HepG2 (cell line): Measurements from ENCODE around the gene COA3. TPM values are rescaled to one million over a fixed set of nuclear protein-coding genes. Genes with fewer than 3 reads are reported as not detected.

Source experiments
- CAMTA2 ChIP-seq: sonication (generic); formaldehyde crosslinking; IDR thresholded peaks from 2 replicates; pipeline ENCODE4 v1.4.0; 2020; ENCODE audit warnings: mild to moderate bottlenecking, missing genetic modification reagents, borderline replicate concordance
- HNRNPL ChIP-seq: fragments of 200-400 bp; formaldehyde crosslinking; IDR thresholded peaks from 2 replicates; pipeline ENCODE4 v1.6.1; 2017; ENCODE audit warnings: mild to moderate bottlenecking, low read depth, low read length
- NFIC ChIP-seq: IDR thresholded peaks from 2 replicates; pipeline ENCODE4 v1.6.1; 2012; ENCODE audit warnings: mild to moderate bottlenecking, low read length, inconsistent platforms
- RFXANK ChIP-seq: IDR thresholded peaks from 2 replicates; pipeline ENCODE4 v1.6.1; 2016
- SALL1 ChIP-seq: sonication (generic); formaldehyde crosslinking; IDR thresholded peaks from 2 replicates; pipeline ENCODE4 v1.8.0; 2022; ENCODE audit warnings: mild to moderate bottlenecking, missing genetic modification reagents
- SCMH1 ChIP-seq: sonication (generic); formaldehyde crosslinking; IDR thresholded peaks from 2 replicates; pipeline ENCODE4 v1.9.0; 2021; ENCODE audit warnings: missing genetic modification reagents, mild to moderate bottlenecking, borderline replicate concordance
- TAF1 ChIP-seq: sonication (generic); formaldehyde crosslinking; IDR thresholded peaks from 2 replicates; pipeline ENCODE4 v1.4.0; 2020; ENCODE audit warnings: missing genetic modification reagents
- ZBTB21 ChIP-seq: sonication (generic); formaldehyde crosslinking; IDR thresholded peaks from 2 replicates; pipeline ENCODE4 v1.4.0; 2020; ENCODE audit warnings: missing genetic modification reagents
- ZNF124 ChIP-seq: sonication (generic); formaldehyde crosslinking; IDR thresholded peaks from 2 replicates; pipeline ENCODE4 v1.4.0; 2020; ENCODE audit warnings: missing genetic modification reagents
- ZNF510 ChIP-seq: sonication (generic); formaldehyde crosslinking; IDR thresholded peaks from 2 replicates; pipeline ENCODE4 v1.4.0; 2020; ENCODE audit warnings: low read depth, mild to moderate bottlenecking, missing genetic modification reagents
- ZNF883 ChIP-seq: sonication (generic); formaldehyde crosslinking; IDR thresholded peaks from 2 replicates; pipeline ENCODE4 v1.5.1; 2020; ENCODE audit warnings: mild to moderate bottlenecking, missing genetic modification reagents; ENCODE audit errors: not compliant biosample characterization
- polyA plus RNA-seq, 8 experiments: library from polyadenylated mRNA; depleted of rRNA in 3 of 8; stranded (reverse) in 7 of 8; unstranded in 1 of 8; fragments of >200 nt; fragmentation: Illumina TruSeq in 4 of 8; extraction: Trizol in 4 of 8; gene quantifications; 2 replicates each; pipeline versions ENCODE4 v1.2.1 to v1.2.3, GENCODE V29; 2011 to 2016; ENCODE audit warnings: low read depth in 4 of 8, missing spikeins in 1 of 8, mixed read lengths in 1 of 8; ENCODE audit not compliant: insufficient read depth in 1 of 8
- total RNA-seq, 5 experiments: library from RNA; depleted of rRNA; stranded (reverse); fragments of >200 nt; fragmentation: Illumina TruSeq; extraction: Trizol; gene quantifications; 2 replicates each; pipeline ENCODE4 v1.2.3, GENCODE V29; 2016; ENCODE audit warnings: low read depth in 1 of 5
- TF ChIP-seq, protein P1 (sequence below): sonication (generic); formaldehyde crosslinking; IDR thresholded peaks from 2 replicates; pipeline ENCODE4 v1.9.0; 2022; ENCODE audit warnings: low read depth, missing genetic modification reagents
- TF ChIP-seq, protein P2 (sequence below): sonication (generic); formaldehyde crosslinking; IDR thresholded peaks from 2 replicates; pipeline ENCODE4 v1.4.0; 2020; ENCODE audit warnings: missing genetic modification reagents
- TF ChIP-seq, protein P3 (sequence below): sonication (generic); formaldehyde crosslinking; IDR thresholded peaks from 2 replicates; pipeline ENCODE4 v1.4.0; 2020; ENCODE audit warnings: missing genetic modification reagents
- TF ChIP-seq, protein P4 (sequence below): sonication (generic); formaldehyde crosslinking; IDR thresholded peaks from 2 replicates; pipeline ENCODE4 v1.4.0; 2020; ENCODE audit warnings: mild to moderate bottlenecking, missing genetic modification reagents
- TF ChIP-seq, protein P5 (sequence below): sonication (generic); formaldehyde crosslinking; IDR thresholded peaks from 2 replicates; pipeline ENCODE4 v1.4.0; 2020; ENCODE audit warnings: missing genetic modification reagents, borderline replicate concordance
- TF ChIP-seq, protein P6 (sequence below): sonication (generic); formaldehyde crosslinking; IDR thresholded peaks from 2 replicates; pipeline ENCODE4 v1.8.1; 2023; ENCODE audit warnings: mild to moderate bottlenecking, moderate library complexity, missing genetic modification reagents
- TF ChIP-seq, protein P7 (sequence below): sonication (generic); formaldehyde crosslinking; IDR thresholded peaks from 2 replicates; pipeline ENCODE4 v1.5.1; 2020; ENCODE audit warnings: missing genetic modification reagents, mild to moderate bottlenecking, borderline replicate concordance

The COA3 gene
- total and polyA plus RNA-seq, 2 of the 13 experiments (the other 11 are each of a cell fraction or from before 2014, with no cell fraction given), result 133 to 202 TPM

DNA sequence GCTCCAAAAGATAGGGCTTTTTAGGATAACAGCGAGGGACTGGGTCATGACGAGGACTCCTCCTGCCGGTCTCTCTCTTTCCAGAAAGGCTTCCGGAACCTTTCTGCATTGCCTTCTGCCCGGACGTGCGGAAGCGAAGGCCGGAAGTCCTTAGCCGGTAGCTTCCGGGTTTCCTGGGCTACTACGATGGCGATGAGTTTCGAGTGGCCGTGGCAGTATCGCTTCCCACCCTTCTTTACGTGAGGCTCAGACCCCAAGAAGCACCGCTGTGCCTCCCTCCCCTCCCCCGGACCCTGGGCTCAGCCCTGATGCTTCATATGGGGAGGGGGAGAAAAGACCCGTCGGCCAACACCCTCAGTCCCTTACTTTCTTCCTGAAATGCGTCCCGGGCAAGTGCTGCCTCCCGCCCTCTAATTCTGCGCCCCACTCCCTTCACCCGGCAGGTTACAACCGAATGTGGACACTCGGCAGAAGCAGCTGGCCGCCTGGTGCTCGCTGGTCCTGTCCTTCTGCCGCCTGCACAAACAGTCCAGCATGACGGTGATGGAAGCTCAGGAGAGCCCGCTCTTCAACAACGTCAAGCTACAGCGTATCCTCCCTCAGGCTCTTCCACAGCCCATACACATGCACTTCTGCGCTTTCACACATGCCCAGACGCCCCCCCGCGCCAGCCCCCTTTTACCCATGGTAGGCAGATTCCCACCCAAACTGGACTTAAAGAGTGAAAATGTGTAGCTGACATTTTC, 25.0 kb downstream of the COA3 start, which contains the start of gene VPS25 (continued):
- TF ChIP-seq, protein P1, sequence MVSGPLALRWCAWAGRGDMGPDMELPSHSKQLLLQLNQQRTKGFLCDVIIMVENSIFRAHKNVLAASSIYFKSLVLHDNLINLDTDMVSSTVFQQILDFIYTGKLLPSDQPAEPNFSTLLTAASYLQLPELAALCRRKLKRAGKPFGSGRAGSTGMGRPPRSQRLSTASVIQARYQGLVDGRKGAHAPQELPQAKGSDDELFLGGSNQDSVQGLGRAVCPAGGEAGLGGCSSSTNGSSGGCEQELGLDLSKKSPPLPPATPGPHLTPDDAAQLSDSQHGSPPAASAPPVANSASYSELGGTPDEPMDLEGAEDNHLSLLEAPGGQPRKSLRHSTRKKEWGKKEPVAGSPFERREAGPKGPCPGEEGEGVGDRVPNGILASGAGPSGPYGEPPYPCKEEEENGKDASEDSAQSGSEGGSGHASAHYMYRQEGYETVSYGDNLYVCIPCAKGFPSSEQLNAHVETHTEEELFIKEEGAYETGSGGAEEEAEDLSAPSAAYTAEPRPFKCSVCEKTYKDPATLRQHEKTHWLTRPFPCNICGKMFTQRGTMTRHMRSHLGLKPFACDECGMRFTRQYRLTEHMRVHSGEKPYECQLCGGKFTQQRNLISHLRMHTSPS (CRISPR knock-in tag), result no peak
- TF ChIP-seq RFXANK (CRISPR knock-in tag), result peak; percentile 46
- TF ChIP-seq SALL1 (CRISPR knock-in tag), result peak; percentile 91
- no peak for TF ChIP-seq SCMH1 (CRISPR knock-in tag)
- peak; percentile 98 for TF ChIP-seq TAF1 (CRISPR knock-in tag)
- TF ChIP-seq, protein P2, sequence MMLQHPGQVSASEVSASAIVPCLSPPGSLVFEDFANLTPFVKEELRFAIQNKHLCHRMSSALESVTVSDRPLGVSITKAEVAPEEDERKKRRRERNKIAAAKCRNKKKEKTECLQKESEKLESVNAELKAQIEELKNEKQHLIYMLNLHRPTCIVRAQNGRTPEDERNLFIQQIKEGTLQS (CRISPR knock-in tag), result peak; percentile 68; the same call in 1 of the 2 replicates
- peak; percentile 97 for TF ChIP-seq ZNF124 (CRISPR knock-in tag)
- TF ChIP-seq HNRNPL, result peak; percentile 76; the same call in 1 of the 2 replicates
- TF ChIP-seq, protein P3, sequence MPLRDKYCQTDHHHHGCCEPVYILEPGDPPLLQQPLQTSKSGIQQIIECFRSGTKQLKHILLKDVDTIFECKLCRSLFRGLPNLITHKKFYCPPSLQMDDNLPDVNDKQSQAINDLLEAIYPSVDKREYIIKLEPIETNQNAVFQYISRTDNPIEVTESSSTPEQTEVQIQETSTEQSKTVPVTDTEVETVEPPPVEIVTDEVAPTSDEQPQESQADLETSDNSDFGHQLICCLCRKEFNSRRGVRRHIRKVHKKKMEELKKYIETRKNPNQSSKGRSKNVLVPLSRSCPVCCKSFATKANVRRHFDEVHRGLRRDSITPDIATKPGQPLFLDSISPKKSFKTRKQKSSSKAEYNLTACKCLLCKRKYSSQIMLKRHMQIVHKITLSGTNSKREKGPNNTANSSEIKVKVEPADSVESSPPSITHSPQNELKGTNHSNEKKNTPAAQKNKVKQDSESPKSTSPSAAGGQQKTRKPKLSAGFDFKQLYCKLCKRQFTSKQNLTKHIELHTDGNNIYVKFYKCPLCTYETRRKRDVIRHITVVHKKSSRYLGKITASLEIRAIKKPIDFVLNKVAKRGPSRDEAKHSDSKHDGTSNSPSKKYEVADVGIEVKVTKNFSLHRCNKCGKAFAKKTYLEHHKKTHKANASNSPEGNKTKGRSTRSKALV (CRISPR knock-in tag), result peak; percentile 81; the same call in 1 of the 2 replicates
- peak; percentile 95 for TF ChIP-seq ZNF883
- TF ChIP-seq, protein P4, sequence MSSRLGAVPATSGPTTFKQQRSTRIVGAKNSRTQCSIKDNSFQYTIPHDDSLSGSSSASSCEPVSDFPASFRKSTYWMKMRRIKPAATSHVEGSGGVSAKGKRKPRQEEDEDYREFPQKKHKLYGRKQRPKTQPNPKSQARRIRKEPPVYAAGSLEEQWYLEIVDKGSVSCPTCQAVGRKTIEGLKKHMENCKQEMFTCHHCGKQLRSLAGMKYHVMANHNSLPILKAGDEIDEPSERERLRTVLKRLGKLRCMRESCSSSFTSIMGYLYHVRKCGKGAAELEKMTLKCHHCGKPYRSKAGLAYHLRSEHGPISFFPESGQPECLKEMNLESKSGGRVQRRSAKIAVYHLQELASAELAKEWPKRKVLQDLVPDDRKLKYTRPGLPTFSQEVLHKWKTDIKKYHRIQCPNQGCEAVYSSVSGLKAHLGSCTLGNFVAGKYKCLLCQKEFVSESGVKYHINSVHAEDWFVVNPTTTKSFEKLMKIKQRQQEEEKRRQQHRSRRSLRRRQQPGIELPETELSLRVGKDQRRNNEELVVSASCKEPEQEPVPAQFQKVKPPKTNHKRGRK, result peak; percentile 65; the same call in 1 of the 2 replicates
- TF ChIP-seq ZNF510 (CRISPR knock-in tag), result no peak
- TF ChIP-seq NFIC, result peak; percentile 38; the same call in 1 of the 2 replicates
- TF ChIP-seq ZBTB21 (CRISPR knock-in tag), result peak; percentile 75; the same call in 1 of the 2 replicates
- TF ChIP-seq CAMTA2 (CRISPR knock-in tag), result 0 out of 2 replicates have a peak, but pooled peaks have one; percentile 51
- TF ChIP-seq, protein P5, sequence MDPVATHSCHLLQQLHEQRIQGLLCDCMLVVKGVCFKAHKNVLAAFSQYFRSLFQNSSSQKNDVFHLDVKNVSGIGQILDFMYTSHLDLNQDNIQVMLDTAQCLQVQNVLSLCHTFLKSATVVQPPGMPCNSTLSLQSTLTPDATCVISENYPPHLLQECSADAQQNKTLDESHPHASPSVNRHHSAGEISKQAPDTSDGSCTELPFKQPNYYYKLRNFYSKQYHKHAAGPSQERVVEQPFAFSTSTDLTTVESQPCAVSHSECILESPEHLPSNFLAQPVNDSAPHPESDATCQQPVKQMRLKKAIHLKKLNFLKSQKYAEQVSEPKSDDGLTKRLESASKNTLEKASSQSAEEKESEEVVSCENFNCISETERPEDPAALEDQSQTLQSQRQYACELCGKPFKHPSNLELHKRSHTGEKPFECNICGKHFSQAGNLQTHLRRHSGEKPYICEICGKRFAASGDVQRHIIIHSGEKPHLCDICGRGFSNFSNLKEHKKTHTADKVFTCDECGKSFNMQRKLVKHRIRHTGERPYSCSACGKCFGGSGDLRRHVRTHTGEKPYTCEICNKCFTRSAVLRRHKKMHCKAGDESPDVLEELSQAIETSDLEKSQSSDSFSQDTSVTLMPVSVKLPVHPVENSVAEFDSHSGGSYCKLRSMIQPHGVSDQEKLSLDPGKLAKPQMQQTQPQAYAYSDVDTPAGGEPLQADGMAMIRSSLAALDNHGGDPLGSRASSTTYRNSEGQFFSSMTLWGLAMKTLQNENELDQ (CRISPR knock-in tag), result peak; percentile 90; the same call in 1 of the 2 replicates
- TF ChIP-seq, protein P6, sequence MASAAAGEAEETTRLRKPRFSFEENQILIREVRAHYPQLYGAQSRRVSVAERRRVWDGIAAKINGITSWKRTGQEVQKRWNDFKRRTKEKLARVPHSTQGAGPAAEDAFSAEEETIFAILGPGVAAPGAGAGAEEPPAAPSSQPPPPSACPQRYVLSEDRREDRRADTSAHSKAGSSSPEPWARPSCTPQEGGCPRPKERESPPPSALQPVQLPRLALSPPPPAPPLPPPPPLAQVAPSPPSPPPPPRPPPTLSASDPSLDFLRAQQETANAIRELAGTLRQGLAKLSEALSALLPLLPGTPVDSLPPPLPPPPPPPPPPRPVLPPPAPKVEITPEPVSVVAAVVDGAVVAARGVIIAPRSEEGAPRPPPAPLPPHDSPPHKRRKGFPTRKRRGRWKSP (CRISPR knock-in tag), result no peak
- TF ChIP-seq, protein P7, sequence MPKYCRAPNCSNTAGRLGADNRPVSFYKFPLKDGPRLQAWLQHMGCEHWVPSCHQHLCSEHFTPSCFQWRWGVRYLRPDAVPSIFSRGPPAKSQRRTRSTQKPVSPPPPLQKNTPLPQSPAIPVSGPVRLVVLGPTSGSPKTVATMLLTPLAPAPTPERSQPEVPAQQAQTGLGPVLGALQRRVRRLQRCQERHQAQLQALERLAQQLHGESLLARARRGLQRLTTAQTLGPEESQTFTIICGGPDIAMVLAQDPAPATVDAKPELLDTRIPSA, result no peak
